OCI-LY7 (cell line): ENCODE data around the gene UBA7. TPM values are rescaled to one million over a fixed set of nuclear protein-coding genes. Genes with fewer than 3 reads are reported as not detected.
A peak's percentile ranks its signal among the peaks of the same experiment; 100 is the strongest.

Experiments
- BruUV-seq: library from RNA; stranded (reverse); fragments of 400-500 nt; replicated peaks from 2 replicates; lab custom pipeline; 2021; lab: Mats Ljungman, UMichigan
- CTCF ChIA-PET: fragments of 300-600 bp; sonication (Branson Sonifier 250); formaldehyde crosslinking; loops from one replicate; lab custom pipeline; 2022; ENCODE audit warnings: antibody characterized with exemption; ENCODE audit not compliant: unreplicated experiment; lab: Charles Lee
- POLR2A ChIA-PET: fragments of 300-600 bp; sonication (Branson Sonifier 250); formaldehyde crosslinking; loops from one replicate; lab custom pipeline; 2022; ENCODE audit warnings: antibody characterized with exemption; lab: Charles Lee
- DNase-seq: peaks from one replicate; pipeline ENCODE4 v3.0.0-alpha.2; 2015; ENCODE audit warnings: low spot score
- H2AFZ ChIP-seq: fragments of 200-600 bp; sonication (generic), shearing (Covaris generic); 2 replicates; pipeline ENCODE4 v1.6.1; 2014; ENCODE audit warnings: mild to moderate bottlenecking, antibody characterized with exemption, low read length, moderate library complexity
- H3K27ac ChIP-seq: fragments of 200-600 bp; sonication (generic); 2 replicates; pipeline ENCODE4 v1.5.1; 2014; ENCODE audit warnings: mixed run types, low read depth, mild to moderate bottlenecking, moderate library complexity, low read length, inconsistent platforms; ENCODE audit not compliant: poor library complexity, severe bottlenecking
- H3K36me3 ChIP-seq: fragments of 200-600 bp; sonication (generic); 2 replicates; pipeline ENCODE4 v1.6.1; 2014; ENCODE audit warnings: mild to moderate bottlenecking, antibody characterized with exemption, low read length, moderate library complexity, mixed read lengths; ENCODE audit not compliant: insufficient read depth
- H3K4me1 ChIP-seq: fragments of 200-600 bp; sonication (generic); 2 replicates; pipeline ENCODE4 v1.5.1; 2014; ENCODE audit warnings: mild to moderate bottlenecking, low read length; ENCODE audit not compliant: insufficient read depth, poor library complexity, severe bottlenecking
- H3K4me2 ChIP-seq: fragments of 200-600 bp; sonication (generic); 2 replicates; pipeline ENCODE4 v1.6.1; 2014; ENCODE audit warnings: mild to moderate bottlenecking, low read length
- H3K4me3 ChIP-seq: fragments of 200-600 bp; sonication (generic); 2 replicates; pipeline ENCODE4 v1.5.1; 2014; ENCODE audit warnings: mild to moderate bottlenecking, low read depth, low read length; ENCODE audit not compliant: poor library complexity, severe bottlenecking
- H3K79me2 ChIP-seq: fragments of 200-600 bp; sonication (generic); 2 replicates; pipeline ENCODE4 v1.6.1; 2016; ENCODE audit warnings: low read depth, mild to moderate bottlenecking, low read length, moderate library complexity, mixed read lengths; ENCODE audit not compliant: insufficient read depth
- H3K9me2 ChIP-seq: fragments of 200-600 bp; sonication (generic); 2 replicates; pipeline ENCODE4 v1.6.1; 2016; ENCODE audit warnings: mild to moderate bottlenecking, low read length, mixed read lengths; ENCODE audit not compliant: insufficient read depth
- H3K9me3 ChIP-seq: fragments of 200-600 bp; sonication (generic); 2 replicates; pipeline ENCODE4 v1.6.1; 2014; ENCODE audit warnings: mild to moderate bottlenecking, mixed run types, low read length, mixed read lengths
- H4K20me1 ChIP-seq: fragments of 200-600 bp; sonication (generic); 2 replicates; pipeline ENCODE4 v1.6.1; 2014; ENCODE audit warnings: mild to moderate bottlenecking, antibody characterized with exemption, low read length, moderate library complexity, mixed read lengths; ENCODE audit not compliant: insufficient read depth
- EZH2phosphoT487 ChIP-seq: fragments of 200-600 bp; sonication (generic); IDR thresholded peaks from 2 replicates; pipeline ENCODE4 v1.6.1; 2018; ENCODE audit warnings: low read depth, borderline replicate concordance, mild to moderate bottlenecking, mixed run types, antibody characterized with exemption, low read length, moderate library complexity, mixed read lengths
- intact Hi-C: fragments of 100-400 bp; cut with micrococcal nuclease; formaldehyde crosslinking; loops from one replicate; pipeline ENCODE4 v1.10.0; 2022; ENCODE audit not compliant: unreplicated experiment
- total RNA-seq, 2 experiments: library from RNA; depleted of rRNA in 1 of 2; stranded (reverse); fragments of >200 nt in 1 of 2; shearing (Covaris generic) in 1 of 2; gene quantifications; 2 replicates each; pipeline ENCODE4 v1.2.3, GENCODE V29; 2014 to 2022
- TF ChIP-seq, protein P1 (sequence below): fragments of 200-600 bp; sonication (generic); conservative IDR thresholded peaks from 2 replicates; pipeline ENCODE4 v1.5.1; 2014; ENCODE audit warnings: mild to moderate bottlenecking, antibody characterized with exemption, low read length, moderate library complexity, mixed read lengths

UBA7 gene
- total RNA-seq, 2 experiments from 2014 or later = 14.2 to 18.1 TPM

DNA sequence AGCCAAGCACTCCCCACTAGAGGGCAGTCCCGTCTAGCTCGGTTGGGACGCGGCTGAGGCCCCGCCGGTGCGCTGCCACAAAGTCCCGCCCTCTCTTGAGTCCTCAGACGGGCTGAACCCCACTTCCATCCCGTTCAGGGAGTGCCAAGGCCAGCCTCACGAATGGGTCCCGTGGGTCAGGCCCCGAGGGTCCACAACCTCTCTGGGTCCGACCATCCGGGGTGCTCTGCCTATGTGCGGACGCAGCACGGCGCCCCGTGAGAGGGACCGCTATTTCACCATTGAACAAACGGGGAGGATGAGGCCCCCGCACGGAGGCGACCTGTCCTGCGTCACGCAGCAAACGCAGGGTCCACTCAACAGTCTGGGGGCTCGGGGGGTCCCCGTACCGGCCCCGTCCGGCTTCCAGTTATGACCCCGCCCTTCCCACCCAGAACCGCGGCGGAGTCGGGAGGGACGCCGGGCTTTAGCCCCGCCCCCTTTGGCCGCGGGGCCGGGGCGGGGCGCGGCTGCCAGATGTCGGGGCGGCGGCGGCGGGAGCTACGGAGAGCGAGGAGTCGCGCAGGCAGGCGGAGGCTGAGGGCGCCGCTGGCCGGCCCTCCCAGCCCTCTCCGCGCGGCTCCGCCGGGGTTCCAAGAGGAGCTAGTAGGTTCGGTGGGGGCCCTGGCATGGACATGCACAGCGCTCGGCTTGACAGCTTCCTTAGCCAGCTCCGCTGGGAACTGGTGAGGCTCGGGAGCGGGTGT lies 10.9 kb downstream of the UBA7 start, which contains the start of gene INKA1:
Gene INKA1, plus strand, starts transcription at position 543 of the 746 bp plus-strand sequence. Its CDS starts 132 bp downstream, at position 675.
- intact Hi-C loops = loop anchor here (1.0 to 10.0 kb wide), 4 partner anchors 36 to 781 kb away; partner anchors contain the start of gene NDUFAF3
- ChIA-PET CTCF (interaction anchor here (0.5 to 4.5 kb wide), 7 partner anchors 11 to 93 kb away, joined by 3 to 29 read pairs (median 3); partner anchors contain the start of gene UBA7), POLR2A (interaction anchor here (0.5 to 1.4 kb wide), 8 partner anchors 10 to 354 kb away, joined by 3 to 11 read pairs (median 4); partner anchors contain the start of gene UBA7)
- H3K36me3 ChIP-seq = no peaks in the 10 kb centered on the region
- peaks cover 46% of the 10 kb centered on the region for H3K4me1 ChIP-seq
- peak within 1 kb of the TSS; percentile 96 for H3K27ac ChIP-seq
- no peaks in the 10 kb centered on the region for H3K9me2 ChIP-seq
- DNase-seq = peak; percentile 93
- peak within 1 kb of the TSS; percentile 83 for H2AFZ ChIP-seq
- H3K4me2 ChIP-seq = peak within 1 kb of the TSS; percentile 96
- H3K4me3 ChIP-seq = peak within 1 kb of the TSS; percentile 82
- no peaks in the 10 kb centered on the region; the same call in 1 of the 2 replicates for H3K79me2 ChIP-seq
- no TSS peak for BruUV-seq
- no peaks in the 10 kb centered on the region for H4K20me1 ChIP-seq
- H3K9me3 ChIP-seq = no peaks in the 10 kb centered on the region
- TF ChIP-seq, protein P1, sequence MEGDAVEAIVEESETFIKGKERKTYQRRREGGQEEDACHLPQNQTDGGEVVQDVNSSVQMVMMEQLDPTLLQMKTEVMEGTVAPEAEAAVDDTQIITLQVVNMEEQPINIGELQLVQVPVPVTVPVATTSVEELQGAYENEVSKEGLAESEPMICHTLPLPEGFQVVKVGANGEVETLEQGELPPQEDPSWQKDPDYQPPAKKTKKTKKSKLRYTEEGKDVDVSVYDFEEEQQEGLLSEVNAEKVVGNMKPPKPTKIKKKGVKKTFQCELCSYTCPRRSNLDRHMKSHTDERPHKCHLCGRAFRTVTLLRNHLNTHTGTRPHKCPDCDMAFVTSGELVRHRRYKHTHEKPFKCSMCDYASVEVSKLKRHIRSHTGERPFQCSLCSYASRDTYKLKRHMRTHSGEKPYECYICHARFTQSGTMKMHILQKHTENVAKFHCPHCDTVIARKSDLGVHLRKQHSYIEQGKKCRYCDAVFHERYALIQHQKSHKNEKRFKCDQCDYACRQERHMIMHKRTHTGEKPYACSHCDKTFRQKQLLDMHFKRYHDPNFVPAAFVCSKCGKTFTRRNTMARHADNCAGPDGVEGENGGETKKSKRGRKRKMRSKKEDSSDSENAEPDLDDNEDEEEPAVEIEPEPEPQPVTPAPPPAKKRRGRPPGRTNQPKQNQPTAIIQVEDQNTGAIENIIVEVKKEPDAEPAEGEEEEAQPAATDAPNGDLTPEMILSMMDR = peak; percentile 92
- TF ChIP-seq EZH2phosphoT487 = no peak

DNA sequence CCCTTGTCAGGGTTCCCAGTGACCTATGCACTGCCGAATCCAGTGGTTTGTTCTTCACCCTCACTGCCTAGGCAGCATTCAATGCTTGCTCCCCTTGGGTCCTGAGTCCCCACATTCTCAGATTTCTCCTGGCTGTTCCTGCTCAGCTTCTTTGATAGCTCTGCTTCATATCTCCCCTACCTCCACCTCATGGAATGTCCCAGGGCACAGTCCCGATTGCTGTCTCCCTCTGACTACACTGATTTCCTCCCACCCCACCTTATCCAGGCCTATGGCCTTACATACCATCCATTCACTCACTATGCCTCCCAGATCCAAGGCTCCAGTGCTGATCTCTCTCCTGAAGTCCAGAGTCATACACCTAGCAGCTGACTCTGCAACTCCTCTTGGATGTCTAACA lies 12.6 kb downstream of the UBA7 start:
- Histone ChIP-seq H2AFZ (no peak overlapping the region), H3K27ac (no peak overlapping the region), H3K79me2 (no peaks in the 10 kb centered on the region; the same call in 1 of the 2 replicates), H3K9me2 (no peaks in the 10 kb centered on the region), H3K9me3 (no peaks in the 10 kb centered on the region), H3K4me2 (no peak overlapping the region), H3K36me3 (no peaks in the 10 kb centered on the region), H4K20me1 (no peaks in the 10 kb centered on the region), H3K4me3 (no peak overlapping the region), H3K4me1 (peaks cover 28% of the 10 kb centered on the region)
- BruUV-seq = no TSS peak
- intact Hi-C loops = loop anchor here (5.0 to 10.0 kb wide), 2 partner anchors 424 to 779 kb away; partner anchors contain the start of gene NDUFAF3
- no peak for DNase-seq
- CTCF ChIA-PET = interaction anchor here (1.2 kb wide), 1 partner anchor 38 kb away, joined by 3 read pairs; no protein-coding TSS in a partner anchor
- TF ChIP-seq, protein P1 = no peak
- no peak for TF ChIP-seq EZH2phosphoT487
- POLR2A ChIA-PET = no interaction called here
